HG02884 (cell line): ENCODE results near the gene SMIM35.

Experiments
- ATAC-seq: cut with Tn5 transposase; IDR thresholded peaks from one replicate; pipeline ENCODE4 v1.9.1; 2021; ENCODE audit warnings: mild to moderate bottlenecking, moderate library complexity; ENCODE audit not compliant: unreplicated experiment

The SMIM35 gene

DNA sequence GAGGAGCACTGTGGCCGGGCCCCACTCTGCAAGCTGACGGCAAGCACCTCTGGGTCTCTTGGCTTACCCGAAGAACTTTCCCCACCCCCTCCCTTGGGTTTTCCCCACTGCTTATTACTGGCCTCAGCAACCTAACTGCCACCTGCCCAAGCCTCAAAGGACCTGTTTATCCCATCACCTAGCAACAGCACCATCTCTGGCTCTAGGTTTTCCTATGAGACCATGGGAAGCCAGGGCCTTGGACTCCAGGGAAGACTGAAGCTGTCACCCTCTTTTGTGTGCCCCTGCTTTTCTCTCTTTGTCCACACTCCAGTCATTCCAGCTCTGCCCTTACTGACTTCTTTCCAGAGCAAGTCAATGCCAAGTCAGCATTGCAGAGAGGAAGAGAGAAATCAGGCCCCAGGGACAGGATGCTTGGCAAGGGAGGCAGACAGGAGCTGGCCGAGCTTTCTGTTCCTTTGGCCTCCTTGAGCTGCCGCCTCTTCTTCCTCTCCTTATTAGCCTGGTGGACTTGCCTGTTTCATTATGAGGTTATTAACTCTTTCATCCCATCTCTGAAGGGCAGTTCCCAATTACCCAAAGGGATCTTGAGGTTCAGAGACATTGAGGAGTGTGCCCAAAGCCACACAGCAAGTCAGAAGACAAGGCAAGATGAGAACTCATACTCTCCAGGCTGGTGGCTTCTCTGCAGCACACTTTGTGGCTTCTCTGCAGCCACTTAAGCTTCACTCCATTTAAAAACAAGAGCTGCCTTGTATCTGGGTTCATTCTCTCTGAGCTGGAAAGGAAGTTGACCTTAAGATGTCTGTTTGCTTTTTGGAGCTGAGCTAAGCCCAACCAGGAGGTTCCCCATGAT is at the start of gene SMIM35:
SMIM35 (minus strand) TSS at position 51 of the 856 bp plus-strand sequence. CDS start 206 bp downstream, outside the sequence.
- ATAC-seq: no peak

DNA sequence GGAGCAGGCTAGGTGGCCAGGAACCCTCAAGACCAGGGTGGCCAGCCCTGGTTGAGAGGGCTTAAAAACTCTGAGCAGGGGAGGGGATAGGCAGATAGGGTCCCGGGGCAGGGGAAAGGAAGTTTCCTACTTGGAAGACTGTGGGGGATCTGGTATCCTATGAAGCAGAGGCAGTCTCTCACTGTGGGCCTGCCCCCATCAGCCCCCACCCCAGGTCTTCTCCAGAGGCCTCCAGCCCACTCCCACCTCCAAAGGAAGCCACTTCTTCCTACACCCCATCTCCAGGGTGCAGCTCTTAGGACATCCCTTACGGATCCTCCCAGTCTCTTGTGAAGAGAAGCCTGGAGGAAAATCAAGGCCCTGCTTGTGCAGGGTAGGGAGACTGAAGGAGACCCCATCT is 49.6 kb upstream of the SMIM35 start:
- no peak for ATAC-seq

DNA sequence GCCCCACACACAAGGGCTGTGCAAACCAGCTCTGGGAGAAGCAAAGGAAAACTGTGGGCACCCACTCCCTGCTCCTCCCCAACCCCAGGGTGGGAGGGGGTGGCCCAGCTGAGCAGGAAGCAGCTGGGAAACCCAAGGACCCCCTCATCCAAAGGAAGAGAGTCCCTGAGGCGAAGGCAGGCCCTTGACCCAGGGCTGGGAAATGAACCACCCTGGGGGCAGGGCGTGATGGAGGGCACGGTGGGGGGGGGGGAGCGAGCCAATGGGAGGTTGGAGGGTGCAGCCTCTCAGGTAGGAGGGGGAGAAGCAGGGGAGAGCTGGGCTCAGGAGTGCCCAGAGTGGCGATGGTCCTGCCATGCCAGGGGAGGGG is 49.0 kb upstream of the SMIM35 start:
- no peak for ATAC-seq

DNA sequence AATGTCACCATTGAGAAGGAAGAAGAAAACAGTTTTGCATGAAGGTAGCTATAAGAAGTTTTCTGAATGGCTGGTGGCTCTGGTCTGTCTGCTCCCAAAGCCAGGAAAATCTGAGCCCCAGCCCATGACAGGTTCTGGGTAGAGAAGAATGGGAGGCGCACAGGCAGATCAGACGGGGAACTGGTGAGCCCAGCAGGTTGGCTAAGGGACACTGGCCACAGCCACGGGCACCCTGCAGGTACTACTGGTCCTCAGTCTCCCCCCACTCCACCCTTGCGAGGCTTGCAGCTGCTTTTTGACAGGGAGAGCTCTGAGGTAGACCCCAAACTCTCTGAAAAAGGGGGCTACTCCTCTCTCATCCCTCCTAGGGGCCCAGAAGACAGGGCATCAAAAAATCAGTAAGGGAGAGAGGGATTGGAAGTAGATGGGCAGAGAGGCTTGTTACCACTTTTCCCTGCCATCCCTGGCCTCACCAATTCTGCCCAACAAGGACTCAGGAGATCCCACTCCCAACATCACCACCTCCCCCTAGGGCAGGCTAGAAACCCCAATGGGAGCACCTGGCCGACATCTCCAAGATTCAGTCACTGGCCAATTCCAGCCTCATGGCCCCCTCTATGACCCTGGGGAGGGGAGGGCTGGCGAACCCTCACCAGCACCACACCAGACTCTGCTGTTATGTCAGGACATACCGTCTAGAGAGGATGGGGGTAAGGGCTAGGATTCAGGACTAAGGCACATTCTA is 48.5 kb upstream of the SMIM35 start:
- no peak for ATAC-seq

DNA sequence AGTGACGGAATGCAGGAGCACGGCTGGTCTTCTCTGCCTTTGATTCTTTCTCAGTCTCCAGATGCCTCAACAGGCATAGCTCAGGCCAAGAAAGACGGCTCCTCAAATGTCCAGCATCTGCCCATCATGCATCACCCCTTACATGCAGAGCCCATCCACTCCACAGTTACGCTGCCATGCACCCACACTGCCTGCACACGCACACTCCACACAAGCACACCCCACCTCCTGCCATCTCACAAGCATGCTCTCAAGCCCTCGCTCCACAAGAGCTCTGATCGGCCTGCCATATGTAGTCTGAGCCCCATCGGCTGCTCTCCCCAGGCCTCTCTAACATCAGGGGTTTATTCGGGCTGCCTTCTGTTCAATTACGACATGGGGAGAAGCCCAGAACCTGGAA is 47.1 kb upstream of the SMIM35 start:
- ATAC-seq: no peak

DNA sequence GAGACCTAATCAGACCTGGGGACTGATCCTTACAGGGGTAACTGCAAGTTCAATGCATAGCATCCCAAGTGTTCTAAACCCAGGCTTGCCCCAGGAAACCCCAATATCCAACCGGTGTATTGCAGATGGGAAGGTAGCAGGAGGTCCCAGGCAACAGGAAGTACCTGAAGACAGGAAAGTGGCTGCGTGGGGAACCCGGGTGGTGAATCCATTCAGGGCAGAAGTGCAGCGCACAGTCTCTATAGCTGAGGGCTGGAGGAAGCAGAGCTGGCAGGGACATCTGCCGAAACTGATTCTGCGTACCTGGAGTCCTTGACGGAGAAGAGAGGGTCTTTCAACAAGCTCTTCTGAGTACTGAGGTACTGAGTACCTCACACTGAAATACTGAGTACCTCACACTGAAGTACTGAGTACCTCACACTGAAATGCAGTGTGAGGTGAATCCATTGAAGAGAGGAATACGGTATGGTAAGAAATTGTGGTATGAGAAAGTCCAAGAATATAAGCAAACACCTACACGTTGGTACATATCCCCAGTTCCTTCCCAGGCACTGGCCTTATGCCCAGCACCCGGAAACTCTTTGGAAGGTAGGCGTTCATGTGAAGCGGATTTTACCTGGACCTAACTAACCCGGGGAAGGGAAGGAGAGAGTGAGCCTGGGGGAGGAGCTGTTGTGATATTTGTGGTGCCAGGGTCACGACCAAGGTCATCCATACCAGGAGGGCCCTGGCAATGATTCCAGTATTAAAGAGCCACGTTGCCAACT is 45.8 kb upstream of the SMIM35 start:
- no peak for ATAC-seq

DNA sequence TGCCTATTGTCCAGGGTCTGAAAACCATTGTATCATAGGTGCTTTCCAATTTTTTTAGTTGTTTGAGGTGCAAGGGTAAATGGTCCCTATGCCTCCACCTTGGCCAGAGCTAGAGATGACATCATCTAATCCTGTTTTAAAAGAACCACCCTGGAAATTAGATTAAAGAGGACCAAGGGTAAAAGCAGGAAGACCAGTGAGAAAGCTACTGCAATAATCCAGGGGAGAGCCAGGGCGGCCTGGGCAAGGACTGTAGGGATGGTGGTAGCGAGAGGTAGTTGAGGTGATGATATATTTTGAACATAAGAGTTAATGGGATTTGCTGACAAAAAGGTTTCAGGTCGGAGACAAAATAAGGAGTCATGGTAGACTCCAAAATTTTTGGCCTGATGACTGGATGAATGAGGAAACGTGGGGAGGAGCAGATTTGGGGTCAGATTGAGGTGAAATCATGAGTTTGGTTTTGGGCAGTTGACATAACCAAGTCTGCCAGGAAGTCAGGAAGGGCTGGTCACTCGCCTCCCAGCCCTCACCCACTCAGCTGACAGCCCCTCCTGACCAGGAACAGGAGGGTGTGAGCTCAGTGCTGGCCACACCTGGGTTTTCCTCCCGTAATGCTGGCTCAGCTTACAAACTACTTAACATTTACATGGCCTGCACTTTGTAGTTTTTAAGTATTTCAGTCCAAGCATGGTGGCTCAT is 42.9 kb upstream of the SMIM35 start:
- no peak for ATAC-seq

DNA sequence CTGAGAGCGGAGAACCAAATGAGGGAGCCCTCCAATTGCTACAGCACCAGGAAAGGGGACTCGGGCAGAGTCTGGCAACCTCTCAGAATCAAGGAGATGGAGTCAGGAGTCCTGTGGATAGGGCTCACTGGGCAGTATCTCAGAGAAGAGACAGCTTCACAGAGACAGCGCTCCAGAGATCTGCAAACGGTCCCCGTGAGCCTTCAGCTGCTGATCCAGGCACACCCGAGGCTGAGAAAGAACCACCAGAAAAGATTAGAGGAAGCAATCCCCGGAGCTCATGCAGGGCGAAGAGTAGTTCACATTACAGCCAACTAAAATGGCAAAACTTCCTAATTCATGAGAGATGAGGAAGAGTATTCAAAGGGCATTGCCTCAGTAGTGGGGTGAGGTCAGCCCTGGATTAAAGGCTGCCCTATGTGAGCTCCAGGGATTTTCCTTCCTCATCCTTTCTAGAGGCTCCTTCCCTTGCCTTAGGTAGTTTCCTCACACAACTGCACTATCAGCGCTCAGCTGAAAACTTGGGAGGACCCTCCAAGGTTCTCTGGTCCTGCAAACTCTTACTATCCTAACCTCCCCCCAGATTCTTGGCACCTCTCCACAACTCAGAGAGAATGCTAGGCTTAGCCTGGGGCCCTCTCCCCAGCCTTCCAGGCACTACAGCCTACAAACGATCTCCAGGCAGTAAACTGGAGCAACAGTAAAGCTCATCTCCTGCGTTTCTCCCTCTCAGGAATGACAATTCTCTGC is 42.1 kb upstream of the SMIM35 start:
- no peak for ATAC-seq

DNA sequence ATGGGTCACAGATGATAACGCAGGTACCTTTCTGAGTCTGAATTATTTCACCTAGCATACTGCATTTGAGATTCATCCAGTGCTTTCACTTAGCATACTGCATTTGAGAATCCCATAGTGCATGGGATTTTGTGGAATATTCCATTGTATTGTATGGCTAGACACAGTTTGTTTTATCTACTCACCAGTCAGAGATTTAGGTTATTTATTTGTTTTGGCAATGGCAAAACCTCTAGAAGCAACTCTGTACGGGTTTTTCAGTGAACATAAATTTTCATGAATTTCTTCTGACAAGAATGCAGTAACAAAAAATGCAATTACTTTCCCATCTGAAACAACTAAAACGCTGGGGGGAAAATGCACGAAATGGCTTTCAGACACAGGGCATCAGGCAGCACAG is 41.5 kb upstream of the SMIM35 start:
- ATAC-seq: no peak

DNA sequence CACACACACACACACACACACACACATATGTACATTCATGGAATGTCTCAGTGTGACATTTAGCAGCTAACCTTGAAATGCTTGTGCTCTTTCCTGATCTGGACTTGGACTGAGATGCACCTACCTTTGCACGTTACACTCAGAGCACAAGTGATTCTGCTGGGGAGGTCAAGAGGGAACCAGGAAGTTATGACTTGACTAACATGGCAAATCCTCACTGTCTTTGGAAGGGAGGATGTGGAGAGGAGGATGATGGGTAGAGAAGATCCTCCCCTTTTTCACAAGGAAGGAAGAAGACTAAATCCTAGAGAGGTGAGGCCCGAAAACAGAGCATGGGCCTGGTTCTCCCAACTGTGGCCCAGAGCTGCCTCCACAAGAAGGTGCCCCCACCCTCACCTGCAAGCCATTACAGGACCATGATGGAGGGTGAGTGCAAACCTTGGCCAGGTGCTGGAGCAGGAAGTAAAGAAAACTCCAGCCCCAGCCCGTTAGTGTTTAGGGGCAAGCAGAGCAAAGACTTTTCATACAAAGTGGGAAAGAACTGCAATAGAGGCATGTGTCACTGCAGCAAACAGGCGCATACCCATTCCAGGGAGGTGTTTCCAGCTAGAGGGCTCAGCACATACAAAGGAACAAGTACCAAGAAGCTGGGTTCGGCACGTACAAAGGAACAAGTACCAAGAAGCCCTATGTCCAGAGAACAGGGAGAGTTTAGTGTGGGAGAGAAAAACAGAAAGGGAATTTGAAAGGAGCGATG is 39.5 kb upstream of the SMIM35 start:
- ATAC-seq: no peak

DNA sequence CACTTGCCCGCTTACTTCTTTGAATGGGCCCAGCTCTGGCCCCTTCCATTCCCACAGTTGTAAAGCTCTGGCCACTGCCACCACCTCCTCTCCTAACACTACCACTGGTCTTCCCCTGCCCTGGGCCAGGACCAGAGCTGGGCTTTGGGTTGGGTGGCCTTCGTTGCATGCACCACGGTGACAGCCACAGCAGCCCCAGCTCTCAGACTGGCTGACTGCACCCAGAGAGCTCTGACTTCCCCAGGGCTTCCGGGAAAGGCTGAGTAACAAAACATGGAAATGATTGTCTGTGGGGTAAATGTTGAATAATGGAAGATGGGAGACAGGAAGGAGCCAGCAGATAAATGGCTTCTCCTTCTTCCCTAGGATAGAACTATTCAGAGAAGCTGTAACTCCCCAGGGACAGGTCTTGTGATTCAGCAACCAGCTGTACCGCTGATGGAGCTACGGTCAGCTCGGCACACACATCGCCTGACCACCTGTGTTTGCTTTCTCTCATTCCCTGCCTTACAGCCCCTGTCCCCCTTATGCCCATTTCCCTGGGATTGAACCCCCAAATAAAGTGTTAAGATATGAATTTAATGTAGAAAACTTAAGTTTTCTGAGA is 38.3 kb upstream of the SMIM35 start:
- no peak for ATAC-seq

DNA sequence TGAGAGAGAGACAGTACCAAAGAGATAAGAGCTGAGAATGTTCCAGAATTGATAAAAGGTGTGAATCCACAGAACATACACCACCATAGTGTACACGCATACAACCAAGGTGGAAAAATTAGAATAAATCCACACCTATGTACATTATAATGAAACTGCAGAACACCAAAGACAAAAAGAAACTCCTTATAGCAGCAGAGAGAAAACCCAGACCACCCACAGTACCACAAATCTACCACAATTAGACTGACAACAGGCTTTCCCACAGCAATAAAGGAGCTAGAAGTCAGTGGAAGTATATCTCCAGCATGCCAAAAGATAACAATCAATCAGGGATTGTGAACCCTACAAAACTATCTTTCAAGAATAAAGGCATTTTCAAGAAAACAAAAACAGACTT is 34.0 kb upstream of the SMIM35 start:
- ATAC-seq: no peak

DNA sequence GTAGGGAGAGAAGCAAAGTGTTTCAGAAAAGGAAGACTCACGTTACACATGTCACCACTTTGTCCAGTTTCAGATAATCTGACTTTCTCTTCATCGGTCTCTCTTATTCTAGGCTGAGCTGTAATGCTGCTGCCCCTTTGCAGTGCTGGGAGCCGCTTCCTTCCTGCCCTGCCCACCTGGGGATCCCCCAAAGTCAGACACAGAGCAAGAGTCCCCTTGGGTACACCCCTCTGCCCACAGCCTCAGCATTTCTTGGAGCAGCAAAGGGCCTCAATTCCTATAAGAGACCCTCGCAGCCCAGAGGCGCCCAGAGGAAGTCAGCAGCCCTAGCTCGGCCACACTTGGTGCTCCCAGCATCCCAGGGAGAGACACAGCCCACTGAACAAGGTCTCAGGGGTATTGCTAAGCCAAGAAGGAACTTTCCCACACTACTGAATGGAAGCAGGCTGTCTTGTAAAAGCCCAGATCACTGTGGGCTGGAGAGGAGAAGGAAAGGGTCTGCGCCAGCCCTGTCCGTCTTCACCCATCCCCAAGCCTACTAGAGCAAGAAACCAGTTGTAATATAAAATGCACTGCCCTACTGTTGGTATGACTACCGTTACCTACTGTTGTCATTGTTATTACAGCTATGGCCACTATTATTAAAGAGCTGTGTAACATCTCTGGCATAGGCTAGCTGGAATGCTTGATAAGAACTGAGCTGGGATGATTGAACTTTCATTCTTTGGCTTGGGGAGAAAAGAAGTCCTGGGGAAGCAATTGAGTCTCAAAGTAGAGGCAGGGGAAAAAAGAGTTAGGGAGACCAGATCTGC is 31.2 kb upstream of the SMIM35 start:
- ATAC-seq: no peak

DNA sequence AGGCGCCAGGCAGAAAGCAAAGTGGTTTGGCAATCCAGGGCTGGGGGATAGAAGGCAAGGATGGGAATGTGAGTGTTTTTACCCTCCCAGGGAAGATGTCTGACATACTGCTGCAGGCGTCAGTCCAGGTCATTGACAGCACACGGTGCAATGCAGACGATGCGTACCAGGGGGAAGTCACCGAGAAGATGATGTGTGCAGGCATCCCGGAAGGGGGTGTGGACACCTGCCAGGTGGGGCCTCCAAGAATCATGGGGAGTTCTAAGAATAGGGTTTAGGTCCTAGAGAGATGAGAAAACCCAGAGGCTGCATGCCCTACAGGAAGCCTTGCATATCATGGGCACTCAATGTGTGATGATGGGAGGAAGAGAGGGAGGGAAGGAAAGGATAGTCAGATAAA is 28.3 kb upstream of the SMIM35 start:
- no peak for ATAC-seq

DNA sequence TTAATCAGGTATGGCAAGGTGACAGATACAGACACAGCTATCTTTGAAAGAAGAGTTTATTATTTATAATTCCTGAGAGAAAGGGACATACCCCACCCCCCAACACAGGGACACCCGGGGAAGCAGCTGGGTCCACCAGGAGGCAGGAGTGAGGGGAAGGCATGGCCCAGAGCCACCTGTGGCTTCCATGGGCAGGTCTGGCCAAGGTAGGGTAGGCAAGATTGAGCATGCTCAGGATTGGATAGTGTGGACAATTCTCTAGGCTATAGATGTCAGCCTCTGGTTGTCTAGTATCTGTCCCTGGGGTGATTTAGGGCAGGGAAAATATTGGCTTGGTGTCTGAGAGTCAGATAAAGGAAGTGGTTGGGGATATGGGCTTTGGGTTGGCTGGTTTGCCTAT is 27.5 kb upstream of the SMIM35 start:
- ATAC-seq: no peak

DNA sequence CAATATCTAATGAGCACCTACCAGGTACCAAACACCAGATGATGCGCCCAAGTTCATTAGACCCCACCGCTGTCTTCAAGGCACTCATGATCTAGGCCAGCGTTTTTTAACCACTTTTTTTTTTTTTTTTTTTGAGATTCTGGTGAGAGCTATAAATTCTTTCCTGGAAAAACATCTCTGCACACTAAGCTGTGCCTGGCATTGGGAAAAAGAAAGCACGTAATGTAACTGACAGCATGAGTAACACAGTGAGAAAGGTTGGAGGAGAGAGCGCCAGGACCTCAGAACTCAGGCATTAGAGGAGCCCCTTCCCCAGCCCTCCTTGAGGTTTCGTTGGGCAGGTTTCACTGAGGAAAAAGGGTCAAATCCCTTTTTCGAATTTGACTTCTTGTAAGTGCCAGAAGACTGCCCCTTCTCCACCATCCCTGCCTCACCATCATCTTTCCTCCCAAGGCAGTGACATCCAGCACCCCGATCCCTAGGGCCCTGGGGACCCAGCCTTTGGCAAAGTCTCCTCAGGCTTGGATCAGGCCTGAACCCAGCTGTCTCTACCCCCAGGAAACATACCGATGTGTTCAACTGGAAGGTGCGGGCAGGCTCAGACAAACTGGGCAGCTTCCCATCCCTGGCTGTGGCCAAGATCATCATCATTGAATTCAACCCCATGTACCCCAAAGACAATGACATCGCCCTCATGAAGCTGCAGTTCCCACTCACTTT is 26.1 kb upstream of the SMIM35 start:
- ATAC-seq: no peak

DNA sequence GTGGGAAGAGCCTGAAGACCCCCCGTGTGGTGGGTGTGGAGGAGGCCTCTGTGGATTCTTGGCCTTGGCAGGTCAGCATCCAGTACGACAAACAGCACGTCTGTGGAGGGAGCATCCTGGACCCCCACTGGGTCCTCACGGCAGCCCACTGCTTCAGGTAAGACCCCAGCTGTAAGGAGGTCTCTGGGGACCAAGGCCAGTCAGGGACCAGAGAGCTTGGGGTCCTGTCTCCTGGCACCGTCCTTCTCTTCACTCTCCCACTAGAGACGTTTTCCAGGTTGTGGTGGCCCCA is 24.9 kb upstream of the SMIM35 start:
- no peak for ATAC-seq
